ENCODE measurements around the gene CNTNAP1.

The CNTNAP1 gene

DNA sequence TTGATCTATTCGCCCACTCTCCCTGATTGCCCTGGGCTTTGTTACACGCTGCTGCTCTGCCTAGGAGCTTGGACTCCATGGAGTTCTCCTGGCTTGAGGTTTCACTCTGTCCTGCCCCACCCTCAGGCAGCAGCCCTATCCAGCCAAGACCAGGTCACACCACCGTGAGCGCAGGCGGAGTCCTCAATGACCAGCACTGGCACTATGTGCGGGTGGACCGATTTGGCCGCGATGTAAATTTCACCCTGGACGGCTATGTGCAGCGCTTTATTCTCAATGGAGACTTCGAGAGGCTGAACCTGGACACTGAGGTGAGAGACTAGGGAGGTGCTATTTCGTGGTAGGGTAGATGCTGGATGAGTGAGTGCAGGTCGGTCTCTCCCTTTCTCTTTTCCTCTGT lies 3.5 kb downstream of the CNTNAP1 start:
- DNase-seq (ENCODE audit: low read depth, low spot score): no peak

DNA sequence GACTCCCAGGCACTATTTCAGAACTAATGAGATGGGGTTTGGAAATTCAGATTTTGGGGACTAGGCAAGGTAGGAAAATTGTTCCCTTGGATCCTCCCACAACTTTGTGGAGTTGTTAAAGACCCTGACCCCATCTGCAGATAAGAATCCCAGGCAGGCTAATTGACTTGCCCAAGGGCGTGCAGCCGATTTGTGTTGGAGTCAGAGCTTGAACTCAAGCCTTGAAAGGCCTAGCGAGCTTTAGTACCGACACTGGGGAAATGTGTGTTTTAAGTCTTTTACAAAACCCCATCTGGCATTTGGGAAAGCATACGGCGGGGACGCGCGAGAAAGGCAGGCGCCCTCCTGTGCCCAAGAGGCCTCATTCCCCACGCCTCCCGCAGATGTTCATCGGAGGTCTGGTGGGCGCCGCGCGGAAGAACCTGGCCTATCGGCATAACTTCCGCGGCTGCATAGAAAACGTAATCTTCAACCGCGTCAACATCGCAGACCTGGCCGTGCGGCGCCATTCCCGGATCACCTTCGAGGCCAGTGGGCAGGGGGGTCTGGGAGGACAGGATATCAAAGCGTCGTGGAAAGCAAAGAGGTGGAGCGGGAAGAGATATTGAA lies 4.3 kb downstream of the CNTNAP1 start:
- peak; percentile 63 for DNase-seq (ENCODE audit: low read depth, low spot score)

DNA sequence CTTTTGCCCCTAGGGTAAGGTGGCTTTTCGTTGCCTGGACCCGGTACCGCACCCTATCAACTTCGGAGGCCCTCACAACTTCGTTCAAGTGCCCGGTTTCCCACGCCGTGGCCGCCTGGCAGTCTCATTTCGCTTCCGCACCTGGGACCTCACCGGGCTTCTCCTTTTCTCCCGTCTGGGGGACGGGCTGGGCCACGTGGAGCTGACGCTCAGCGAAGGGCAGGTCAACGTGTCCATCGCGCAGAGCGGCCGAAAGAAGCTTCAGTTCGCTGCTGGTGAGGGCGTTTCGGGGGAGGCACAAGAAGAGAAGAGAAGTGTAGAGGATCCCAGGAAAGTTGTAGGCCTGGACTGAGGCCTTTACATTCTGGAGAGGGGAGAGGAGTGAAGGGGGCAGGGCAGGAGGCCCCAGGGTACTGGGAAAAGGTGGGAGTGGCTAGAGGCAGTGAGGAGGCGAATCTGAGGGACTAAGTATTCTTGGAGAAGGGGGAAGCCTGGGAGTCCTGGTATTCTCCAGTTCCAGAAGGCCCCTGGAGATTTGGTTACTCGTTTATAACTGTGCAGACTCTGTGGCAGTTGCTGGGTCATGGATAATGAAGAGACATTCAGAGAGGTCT lies 5.5 kb downstream of the CNTNAP1 start:
- peak; percentile 71 for DNase-seq (ENCODE audit: low read depth, low spot score)

DNA sequence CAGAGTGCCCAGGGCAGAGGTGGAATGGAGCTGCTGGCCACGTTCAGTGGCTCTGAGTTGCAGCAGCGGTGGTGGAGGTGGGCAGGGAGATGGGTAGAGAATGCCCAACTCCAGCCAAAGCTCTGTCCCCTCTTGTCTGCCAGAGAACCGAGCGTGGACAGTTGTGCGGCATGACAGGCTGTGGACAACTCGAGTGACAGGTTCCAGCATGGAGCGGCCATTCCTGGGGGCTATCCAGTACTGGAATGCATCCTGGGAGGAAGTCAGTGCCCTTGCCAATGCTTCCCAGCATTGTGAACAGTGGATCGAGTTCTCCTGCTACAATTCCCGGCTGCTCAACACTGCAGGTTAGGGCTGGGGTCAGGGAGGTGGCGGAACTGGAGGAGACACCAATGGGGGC lies 8.3 kb downstream of the CNTNAP1 start:
- DNase-seq (ENCODE audit: low read depth, low spot score): no peak

DNA sequence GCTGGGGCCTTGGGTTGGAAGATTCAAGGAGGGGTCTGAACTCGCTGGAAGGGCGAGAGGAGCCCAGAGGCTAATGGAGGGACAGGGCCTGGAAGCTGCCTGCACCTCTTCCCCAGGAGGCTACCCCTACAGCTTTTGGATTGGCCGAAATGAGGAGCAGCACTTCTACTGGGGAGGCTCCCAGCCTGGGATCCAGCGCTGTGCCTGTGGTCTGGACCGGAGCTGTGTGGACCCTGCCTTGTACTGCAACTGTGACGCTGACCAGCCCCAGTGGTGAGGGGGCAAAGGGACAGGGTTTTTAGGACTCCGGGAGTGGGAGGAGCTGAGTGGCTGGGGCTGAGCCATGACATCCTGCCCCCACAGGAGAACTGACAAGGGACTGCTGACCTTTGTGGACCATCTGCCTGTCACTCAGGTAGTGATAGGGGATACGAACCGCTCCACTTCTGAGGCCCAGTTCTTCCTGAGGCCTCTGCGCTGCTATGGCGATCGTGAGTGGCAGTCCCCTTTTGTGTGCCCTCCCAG lies 8.8 kb downstream of the CNTNAP1 start:
- no peak for DNase-seq (ENCODE audit: low read depth, low spot score)

DNA sequence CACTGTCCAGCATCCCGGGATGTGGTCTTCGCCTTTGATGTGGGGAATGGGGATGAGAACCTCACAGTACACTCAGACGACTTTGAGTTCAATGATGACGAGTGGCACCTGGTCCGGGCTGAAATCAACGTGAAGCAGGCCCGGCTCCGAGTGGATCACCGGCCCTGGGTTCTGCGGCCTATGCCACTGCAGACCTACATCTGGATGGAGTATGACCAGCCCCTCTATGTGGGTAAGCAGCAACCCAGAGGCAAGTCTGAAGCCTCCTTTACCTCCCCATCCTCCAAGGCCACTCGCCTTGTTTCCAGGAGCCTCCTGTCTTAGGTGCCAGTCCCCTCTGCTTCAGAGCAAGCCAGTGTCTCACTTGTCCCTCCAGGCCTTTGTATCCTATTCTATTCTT lies 10.2 kb downstream of the CNTNAP1 start:
- no peak for DNase-seq (ENCODE audit: low read depth, low spot score)

DNA sequence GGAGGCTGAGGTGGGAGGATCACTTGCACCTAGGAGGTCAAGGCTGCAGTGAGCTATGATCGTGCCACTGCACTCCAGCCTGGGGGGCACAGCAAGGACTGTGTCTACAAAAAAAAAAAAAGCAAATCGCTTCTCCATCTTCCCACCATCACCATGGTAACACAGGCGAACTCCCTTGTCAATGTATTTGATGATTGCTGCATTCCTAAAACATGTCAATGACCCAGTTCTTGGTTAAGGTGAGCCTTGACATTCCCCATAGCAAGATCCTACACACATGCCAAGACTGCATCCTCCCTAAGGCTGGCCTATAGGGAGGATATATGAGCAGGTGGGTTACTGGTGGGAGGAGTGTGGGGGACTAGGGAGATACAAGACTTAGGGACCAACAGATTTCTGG lies 12.2 kb downstream of the CNTNAP1 start:
- no peak for DNase-seq (ENCODE audit: low read depth, low spot score)

DNA sequence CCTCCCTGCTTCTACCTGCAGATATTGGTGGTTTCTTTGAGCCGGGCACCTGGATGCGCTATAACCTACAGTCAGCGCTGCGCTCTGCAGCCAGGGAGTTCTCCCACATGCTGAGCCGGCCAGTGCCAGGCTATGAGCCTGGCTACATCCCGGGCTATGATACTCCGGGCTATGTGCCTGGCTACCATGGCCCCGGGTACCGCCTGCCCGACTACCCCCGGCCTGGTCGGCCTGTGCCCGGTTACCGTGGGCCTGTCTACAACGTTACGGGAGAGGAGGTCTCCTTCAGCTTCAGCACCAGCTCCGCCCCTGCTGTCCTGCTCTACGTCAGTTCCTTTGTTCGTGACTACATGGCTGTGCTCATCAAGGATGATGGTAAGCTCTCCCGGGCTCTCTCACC lies 13.2 kb downstream of the CNTNAP1 start:
- DNase-seq (ENCODE audit: low read depth, low spot score): no peak

DNA sequence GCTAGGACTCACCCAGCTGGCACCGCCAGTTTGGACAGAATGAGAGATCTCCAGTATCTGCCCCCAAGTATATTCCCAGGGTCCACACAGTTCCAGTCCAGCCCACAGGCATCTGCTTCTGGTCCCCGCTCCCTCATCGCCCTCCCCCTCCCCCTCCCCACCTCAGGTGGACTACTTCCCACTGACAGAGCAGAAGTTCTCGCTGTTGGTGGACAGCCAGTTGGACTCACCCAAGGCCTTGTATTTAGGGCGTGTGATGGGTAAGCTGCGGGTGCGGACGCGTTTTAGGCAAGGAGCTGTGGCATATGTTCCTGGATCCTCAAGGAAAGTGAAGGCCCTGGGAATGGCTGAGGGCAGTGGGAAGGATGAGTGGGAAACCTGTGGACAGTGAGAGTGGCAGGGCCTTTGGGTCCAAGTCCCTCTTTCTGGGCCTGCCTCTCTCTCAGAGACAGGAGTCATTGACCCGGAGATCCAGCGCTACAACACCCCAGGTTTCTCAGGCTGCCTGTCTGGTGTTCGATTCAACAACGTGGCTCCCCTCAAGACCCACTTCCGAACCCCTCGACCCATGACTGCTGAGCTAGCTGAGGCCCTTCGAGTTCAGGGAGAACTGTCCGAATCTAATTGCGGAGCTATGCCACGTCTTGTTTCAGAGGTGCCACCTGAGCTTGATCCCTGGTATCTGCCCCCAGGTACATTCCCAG lies 14.9 kb downstream of the CNTNAP1 start:
- DNase-seq (ENCODE audit: low read depth, low spot score): no peak

DNA sequence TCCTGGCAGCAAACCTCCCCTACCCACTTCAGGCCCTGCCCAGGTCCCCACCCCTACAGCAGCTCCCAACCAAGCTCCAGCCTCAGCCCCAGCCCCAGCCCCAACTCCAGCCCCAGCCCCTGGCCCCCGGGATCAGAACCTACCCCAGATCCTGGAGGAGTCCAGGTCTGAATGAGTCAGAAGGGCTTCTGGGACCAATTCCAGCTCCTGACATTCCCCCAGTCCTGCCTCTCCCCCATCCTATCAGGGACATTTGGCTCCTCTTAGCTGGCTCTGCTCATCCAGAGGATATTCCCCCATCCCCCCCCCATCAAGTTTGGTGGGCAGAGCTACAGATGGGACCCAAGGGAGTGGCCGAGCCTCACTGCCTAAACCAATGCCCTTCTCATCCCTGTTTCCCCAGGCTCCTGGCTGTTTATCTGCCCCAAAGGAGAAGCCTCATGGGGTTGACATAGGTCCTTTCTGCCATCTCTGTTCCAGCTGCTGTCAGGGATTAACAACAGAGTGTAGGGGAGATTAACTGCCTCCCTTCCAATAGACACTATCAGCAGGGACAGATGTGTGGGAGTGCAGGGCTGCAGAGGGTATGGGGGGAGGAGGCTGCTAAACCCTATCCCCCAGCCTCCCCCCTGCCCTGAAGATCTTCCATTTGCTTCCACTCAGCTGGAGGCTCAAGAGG lies 16.5 kb downstream of the CNTNAP1 start:
- no peak for DNase-seq (ENCODE audit: low read depth, low spot score)

DNA sequence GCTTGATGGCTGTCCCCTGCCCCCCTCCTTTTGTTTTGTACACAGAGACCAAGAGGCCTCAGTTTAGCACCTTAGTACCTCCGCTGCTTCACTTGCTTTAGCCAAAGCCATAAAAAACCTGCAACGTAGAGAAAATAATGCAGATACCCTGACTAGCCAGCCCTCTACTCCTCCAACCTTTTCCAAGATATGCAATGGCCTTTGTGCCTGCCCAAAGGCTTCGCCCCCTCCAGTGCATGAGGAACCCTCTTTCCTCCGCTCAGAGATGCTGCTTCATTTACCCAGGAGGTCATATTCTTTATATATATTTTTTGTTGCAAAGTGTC lies 17.0 kb downstream of the CNTNAP1 start:
- DNase-seq (ENCODE audit: low read depth, low spot score): no peak

DNA sequence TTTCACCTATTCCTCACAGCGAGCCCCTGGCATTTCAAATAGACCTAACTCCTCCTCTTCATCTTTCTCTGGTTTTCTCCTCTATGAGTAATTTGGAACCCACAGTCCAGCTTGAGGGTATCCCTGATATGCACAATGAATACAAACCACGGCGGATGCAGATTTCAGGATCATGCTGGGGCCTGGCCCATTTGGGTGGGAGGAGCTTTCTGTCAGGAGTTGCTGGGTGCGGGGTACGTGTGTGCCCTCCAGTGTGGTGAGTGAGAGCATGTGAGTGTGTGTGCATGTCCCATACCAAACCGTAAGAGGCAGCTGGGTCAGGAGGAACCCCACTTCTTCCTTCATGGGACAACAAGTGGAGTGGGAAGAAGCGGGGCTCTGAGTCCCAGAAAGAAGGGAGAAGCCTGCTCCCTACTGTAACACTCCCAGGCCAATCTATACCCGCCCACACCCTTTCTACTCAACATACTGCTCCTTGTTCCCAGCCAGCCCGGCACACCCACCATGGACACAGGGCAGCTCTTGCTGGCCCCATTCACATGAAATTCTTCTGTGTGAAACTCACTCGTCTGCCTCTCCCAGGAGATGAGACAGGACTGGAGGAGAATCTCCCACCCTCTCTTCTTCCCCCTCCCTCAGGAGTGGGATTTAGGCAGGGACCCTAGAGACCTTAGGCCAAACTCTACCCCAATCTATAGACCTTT lies 18.4 kb downstream of the CNTNAP1 start:
- no peak for DNase-seq (ENCODE audit: low read depth, low spot score)

DNA sequence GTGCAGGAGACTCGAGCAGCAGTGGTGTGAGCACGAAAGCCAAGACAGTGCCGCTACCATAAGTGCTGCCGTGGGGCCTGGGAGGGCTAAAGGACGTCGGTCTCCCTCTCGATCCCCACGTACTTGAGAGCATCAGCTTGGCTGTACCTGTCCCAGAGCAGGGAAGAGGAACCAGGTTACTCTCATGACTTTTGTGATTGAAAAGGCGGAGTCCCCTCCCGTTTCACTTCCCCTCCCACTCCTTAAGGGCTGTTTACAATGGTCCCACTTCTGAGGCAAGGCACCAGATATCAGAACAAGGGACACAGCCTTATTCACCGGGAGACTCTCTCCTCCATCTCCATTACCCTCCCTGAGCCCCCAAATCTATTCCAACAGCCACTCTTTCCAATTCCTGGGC lies 20.1 kb downstream of the CNTNAP1 start:
- DNase-seq (ENCODE audit: low read depth, low spot score): no peak

DNA sequence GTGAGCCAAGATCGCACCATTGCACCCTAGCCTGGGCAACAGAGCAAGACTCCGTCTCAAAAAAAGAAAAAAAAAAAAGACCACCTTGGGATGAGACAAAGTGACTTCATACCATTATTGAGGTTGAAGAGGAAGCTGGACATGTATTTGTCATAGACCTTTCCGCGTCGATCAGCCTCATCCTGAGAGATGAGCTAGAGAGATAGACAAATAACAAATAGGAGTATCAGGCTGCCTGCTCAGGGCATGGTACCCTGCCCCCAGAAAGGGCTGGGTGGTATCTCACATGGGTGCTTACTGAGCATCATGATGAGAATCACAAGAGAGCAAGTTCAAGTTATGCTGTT lies 22.1 kb downstream of the CNTNAP1 start:
- DNase-seq (ENCODE audit: low read depth, low spot score): no peak

DNA sequence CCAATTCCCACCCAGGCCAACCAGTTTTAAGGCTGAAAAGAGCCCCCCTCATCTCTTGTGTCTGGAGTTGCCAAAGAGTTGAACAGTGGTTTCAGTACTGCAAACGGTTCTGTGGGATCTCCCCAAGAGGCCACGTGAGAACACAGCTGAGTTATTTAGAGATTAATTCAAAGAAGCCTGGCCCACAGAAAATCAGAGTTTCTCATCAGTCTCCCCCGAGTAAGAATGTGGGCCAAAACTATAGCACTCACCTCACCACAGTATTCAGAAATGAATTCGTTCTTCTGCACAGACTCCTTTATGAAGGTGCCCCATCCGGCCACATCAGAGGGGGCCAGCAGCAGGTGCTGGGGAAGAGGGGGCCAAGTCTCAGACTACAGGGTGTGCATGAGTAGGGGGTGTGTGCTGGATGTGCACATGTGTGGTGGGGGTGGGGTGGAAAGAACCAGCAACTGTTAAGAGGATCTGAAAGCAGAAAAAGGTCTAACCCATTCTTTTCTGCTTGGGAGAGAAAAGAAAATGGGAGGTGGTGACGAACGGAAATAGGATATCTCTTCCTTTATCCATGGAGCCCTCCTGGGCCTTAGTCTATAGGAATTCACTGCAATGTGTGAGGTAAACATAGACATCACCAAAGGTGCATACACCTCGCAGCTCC lies 22.6 kb downstream of the CNTNAP1 start:
- no peak for DNase-seq (ENCODE audit: low read depth, low spot score)

DNA sequence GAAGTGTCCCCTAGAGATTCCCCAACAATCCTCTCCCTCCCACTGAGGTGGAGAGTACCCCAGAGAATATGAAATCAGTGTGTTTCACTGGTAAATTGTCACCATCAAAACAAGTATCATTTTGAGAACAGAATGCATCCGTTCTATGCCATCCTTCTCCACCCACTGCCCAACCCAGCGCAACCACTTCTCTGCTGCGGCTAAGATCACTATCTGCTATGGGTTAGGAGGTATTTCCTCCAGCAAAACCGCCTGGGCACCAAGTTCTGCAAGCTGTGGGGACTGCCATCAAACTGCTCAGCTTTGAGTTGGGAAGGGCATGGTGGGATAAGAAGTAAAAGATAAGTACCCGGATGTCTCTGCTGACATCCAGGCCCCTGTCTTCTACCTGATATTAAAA lies 24.4 kb downstream of the CNTNAP1 start:
- no peak for DNase-seq (ENCODE audit: low read depth, low spot score)

DNA sequence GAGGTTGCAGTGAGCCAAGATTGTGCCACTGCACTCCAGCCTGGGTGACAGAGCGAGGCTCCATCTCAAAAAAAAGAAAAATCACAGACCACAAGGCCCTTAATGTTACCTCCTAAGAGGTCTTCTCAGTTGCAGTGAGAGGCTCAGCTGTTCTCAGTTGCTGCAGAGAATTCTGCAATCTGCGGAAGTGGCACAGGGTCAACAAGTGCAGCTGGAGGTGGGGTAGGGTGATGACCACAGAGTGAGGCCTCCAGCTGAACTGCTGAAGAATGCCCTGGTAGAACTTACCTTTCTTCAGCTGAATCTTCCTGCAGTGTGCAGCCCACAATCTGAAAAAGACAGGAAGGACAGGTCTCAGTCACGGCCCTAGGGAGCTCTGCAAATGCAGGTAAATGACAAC lies 26.3 kb downstream of the CNTNAP1 start:
- DNase-seq (ENCODE audit: low read depth, low spot score): no peak

DNA sequence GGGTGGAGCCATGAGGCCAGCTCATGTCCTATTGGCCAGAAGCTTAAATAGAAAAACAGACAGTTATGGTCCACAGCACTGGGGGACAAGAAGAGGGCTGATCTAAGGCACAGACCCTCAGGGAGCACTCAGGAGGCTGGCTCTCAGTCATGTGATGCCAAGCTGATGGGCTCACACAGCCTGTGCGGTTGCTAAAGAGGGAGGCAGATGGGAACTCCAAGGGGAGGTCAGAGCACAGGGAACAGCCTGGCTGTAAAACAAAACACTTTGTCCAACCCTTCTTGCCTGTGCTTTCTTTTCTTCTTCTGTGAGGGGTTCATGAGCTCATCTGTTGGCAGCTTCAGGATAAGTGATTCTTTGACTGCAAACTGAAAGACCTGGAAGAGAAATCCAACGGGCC lies 27.2 kb downstream of the CNTNAP1 start:
- DNase-seq (ENCODE audit: low read depth, low spot score): no peak

DNA sequence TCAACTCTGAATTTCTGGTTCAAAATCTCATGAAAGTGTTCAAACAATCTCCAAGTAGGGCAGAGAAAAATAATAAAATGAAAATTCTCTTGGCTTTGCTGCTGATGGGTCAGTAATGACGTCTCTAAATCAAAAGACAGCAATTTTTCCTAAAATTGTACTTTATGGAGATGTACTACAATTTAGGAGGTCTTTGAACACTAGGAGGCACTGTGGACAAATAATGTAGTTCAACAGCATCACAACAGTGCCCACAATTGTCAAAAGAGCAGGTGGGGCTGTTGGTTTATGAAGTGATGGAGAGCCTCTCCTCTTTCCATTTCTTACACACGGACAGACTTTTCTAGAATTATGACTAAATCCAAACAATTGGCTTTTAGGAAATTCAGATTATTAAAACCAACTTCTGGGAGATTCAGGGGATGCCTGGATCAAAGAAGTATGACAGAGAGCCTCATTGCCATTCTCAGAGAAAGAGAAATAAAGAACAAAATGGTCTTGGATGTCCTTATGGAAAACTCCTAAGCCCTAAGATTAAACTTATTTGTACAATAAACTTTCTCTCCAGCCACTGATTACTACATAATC lies 38.8 kb downstream of the CNTNAP1 start:
- DNase-seq (ENCODE audit: low read depth, low spot score): peak; percentile 12

DNA sequence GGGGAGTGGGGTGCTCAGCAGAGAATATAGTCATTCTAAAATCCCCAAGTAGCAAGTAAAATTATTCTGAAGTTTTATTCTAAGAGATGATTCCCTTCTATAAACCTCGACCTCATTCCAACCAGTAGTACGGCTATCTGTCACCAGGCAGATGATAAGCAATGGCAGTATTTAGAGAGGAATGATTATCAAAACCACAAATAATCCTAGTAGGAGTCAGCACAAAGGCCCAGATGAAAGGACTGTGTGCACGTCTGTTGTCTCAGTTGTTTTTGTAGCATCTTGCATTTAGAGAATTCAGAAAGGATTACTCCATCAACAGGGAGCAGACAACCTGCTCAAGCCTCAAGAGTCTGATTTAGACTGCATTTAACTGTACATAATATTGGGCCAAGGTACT lies 41.3 kb downstream of the CNTNAP1 start:
- no peak for DNase-seq (ENCODE audit: low read depth, low spot score)

DNA sequence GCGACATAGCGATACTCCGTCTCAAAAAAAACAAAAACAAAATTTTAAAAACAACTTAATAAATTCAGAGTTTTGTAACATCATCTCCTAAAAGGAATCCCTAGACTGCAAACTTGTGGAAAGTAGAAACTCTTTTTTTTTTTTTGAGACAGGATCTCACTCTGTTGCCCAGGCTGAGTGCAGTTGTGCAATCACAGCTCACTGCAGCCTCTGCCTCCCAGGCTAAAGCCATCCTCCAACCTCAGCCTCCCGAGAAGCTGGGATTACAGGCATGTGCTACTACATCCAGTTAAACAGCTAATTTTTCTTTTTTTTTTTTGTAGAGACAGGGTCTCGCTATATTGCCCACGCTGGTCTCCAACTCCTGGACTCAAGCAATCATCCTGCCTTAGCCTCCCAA lies 42.8 kb downstream of the CNTNAP1 start:
- no peak for DNase-seq (ENCODE audit: low read depth, low spot score)

Measured in ELF-1 (cell line).